Gastroesophageal sphincter (tissue), 4 donors: ENCODE results near the gene IQSEC1. TPM values are rescaled to one million over a fixed set of nuclear protein-coding genes. Genes with fewer than 3 reads are reported as not detected.

ENCODE experiments used
- ATAC-seq: fragments of 150-250 bp; one replicate; pipeline ENCODE4 v1.9.1; 2016; ENCODE audit warnings: mild to moderate bottlenecking, moderate library complexity
- H3K27ac ChIP-seq, 4 donors: fragments of 200-600 bp; sonication (generic) in 3 of 4; 1 replicate in 3 of 4; 2 replicates in 1 of 4; pipeline ENCODE4 v1.5.1; 2016 to 2019
- H3K27me3 ChIP-seq: fragments of 200-600 bp; sonication (generic); one replicate; pipeline ENCODE4 v1.5.1; 2019
- H3K36me3 ChIP-seq, 2 donors: fragments of 200-600 bp; sonication (generic); one replicate each; pipeline ENCODE4 v1.5.1; 2019; ENCODE audit warnings: control low read depth in 1 of 2
- H3K4me1 ChIP-seq, 3 donors: fragments of 200-600 bp; sonication (generic); 1 replicate in 2 of 3; 2 replicates in 1 of 3; pipeline ENCODE4 v1.5.1; 2016 to 2019; ENCODE audit warnings: control low read depth in 2 of 3
- H3K4me3 ChIP-seq, 2 donors: fragments of 200-600 bp; sonication (generic); one replicate each; pipeline ENCODE4 v1.5.1; 2019; ENCODE audit warnings: mild to moderate bottlenecking in 1 of 2, moderate library complexity in 1 of 2
- H3K9me3 ChIP-seq, 3 donors: fragments of 200-600 bp; sonication (generic); one replicate each; pipeline ENCODE4 v1.5.1; 2017 to 2019; ENCODE audit warnings: control low read depth in 2 of 3
- CTCF ChIP-seq, 4 experiments: fragments of 200-600 bp in 2 of 4; fragments of 450-650 bp in 2 of 4; sonication (generic) in 1 of 4; IDR thresholded peaks; one replicate each; pipeline ENCODE4 v1.5.1; 2017 to 2019; ENCODE audit warnings: antibody characterized with exemption in 4 of 4, mild to moderate bottlenecking in 2 of 4, moderate library complexity in 2 of 4
- EP300 ChIP-seq: sonication (generic); formaldehyde crosslinking; IDR thresholded peaks from one replicate; pipeline ENCODE4 v1.6.1; 2017; ENCODE audit warnings: antibody characterized with exemption, mild to moderate bottlenecking
- POLR2A ChIP-seq, 2 donors: fragments of 450-650 bp; IDR thresholded peaks; one replicate each; pipeline ENCODE4 v1.6.1; 2017; ENCODE audit warnings: antibody characterized with exemption in 2 of 2, mild to moderate bottlenecking in 2 of 2, moderate library complexity in 1 of 2
- POLR2AphosphoS5 ChIP-seq: sonication (generic); formaldehyde crosslinking; IDR thresholded peaks from one replicate; pipeline ENCODE4 v1.6.1; 2017; ENCODE audit warnings: antibody characterized with exemption
- WGBS, 2 donors: methylation state at CpG; one replicate each; pipeline ENCODE4 v1.1.5; 2018; ENCODE audit warnings: low coverage in 1 of 2; 5-methylcytosine and 5-hydroxymethylcytosine counted together
- total RNA-seq, 4 donors: library from RNA; depleted of rRNA; stranded (reverse); fragments of >200 nt; gene quantifications; one replicate each; pipeline ENCODE4 v1.1.0, GENCODE V29; 2016

IQSEC1 gene
- total RNA-seq, 4 donors from 2014 or later = 49.5 to 104 (median 61.7) TPM

GRCh38 chr3:13074006-13074375, 762 bp upstream of the IQSEC1 start:
- 41 to 62% methylated on average over 7 to 9 of the region's 13 CpGs for WGBS, 2 donors
- H3K4me1 ChIP-seq = peaks cover 0 to 42% (median 18%) of the 10 kb centered on the region in 3 donors
- no peaks in the 10 kb centered on the region for H3K36me3 ChIP-seq
- TF ChIP-seq EP300 = no peak
- no peak for TF ChIP-seq POLR2A (IDR thresholded peaks at IDR 0.05)
- TF ChIP-seq POLR2AphosphoS5 = no peak
- TF ChIP-seq CTCF (IDR thresholded peaks at IDR 0.05) = no peak
- no peak overlapping the region for H3K27ac ChIP-seq
- no peaks in the 10 kb centered on the region for H3K9me3 ChIP-seq
- ATAC-seq = no peak
- H3K27me3 ChIP-seq = peaks cover 57% of the 10 kb centered on the region
- H3K4me3 ChIP-seq = no peak overlapping the region

GRCh38 chr3:13072600-13073325, 466 bp downstream of the IQSEC1 start:
- Histone ChIP-seq H3K27ac (no peak overlapping the region), H3K36me3 (no peaks in the 10 kb centered on the region), H3K4me1 (peaks cover 0 to 29% (median 12%) of the 10 kb centered on the region in 3 donors), H3K4me3 (peak overlapping the region in 1 of 2 donors; percentile 34), H3K9me3 (no peaks in the 10 kb centered on the region), H3K27me3 (peaks cover 57% of the 10 kb centered on the region)
- ATAC-seq = no peak
- TF ChIP-seq POLR2A (IDR thresholded peaks at IDR 0.05) (no peak), CTCF (IDR thresholded peaks at IDR 0.05) (no peak), POLR2AphosphoS5 (no peak), EP300 (no peak)
- 0% methylated on average over 1 of the region's 38 CpGs; no CpG with 5 or more reads in 1 of the 2 donors for WGBS, 2 donors

- Histone ChIP-seq H3K27ac (no peak overlapping the region), H3K27me3 (peaks cover 57% of the 10 kb centered on the region), H3K36me3 (no peaks in the 10 kb centered on the region), H3K9me3 (no peaks in the 10 kb centered on the region), H3K4me1 (peaks cover 0 to 24% (median 10%) of the 10 kb centered on the region in 3 donors), H3K4me3 (no peak overlapping the region)
- peak; percentile 32 for ATAC-seq
- no peak for TF ChIP-seq EP300
- no peak for TF ChIP-seq POLR2AphosphoS5
- 20% methylated on average over 1 of the region's 14 CpGs; no CpG with 5 or more reads in 1 of the 2 donors for WGBS, 2 donors
Measured at GRCh38 chr3:13072239-13072599, 1.0 kb downstream of the IQSEC1 start.

- H3K27me3 ChIP-seq = peaks cover 52% of the 10 kb centered on the region
- no peaks in the 10 kb centered on the region for H3K36me3 ChIP-seq
- H3K9me3 ChIP-seq = no peaks in the 10 kb centered on the region
- peaks cover 0 to 22% (median 10%) of the 10 kb centered on the region in 3 donors for H3K4me1 ChIP-seq
- ATAC-seq = no peak
- 100% methylated on average over 1 to 2 of the region's 13 CpGs for WGBS, 2 donors
- H3K27ac ChIP-seq = no peak overlapping the region
- H3K4me3 ChIP-seq = no peak overlapping the region
- no peak for TF ChIP-seq POLR2AphosphoS5
- no peak for TF ChIP-seq EP300
- TF ChIP-seq POLR2A (IDR thresholded peaks at IDR 0.05) = no peak
- TF ChIP-seq CTCF (IDR thresholded peaks at IDR 0.05) = no peak
Measured at GRCh38 chr3:13071695-13072094, 1.5 kb downstream of the IQSEC1 start.

- WGBS, 2 donors = 85 to 97% methylated on average over 4 to 5 of the region's 11 CpGs
- ATAC-seq = no peak
- H3K4me1 ChIP-seq = peaks cover 0 to 22% (median 10%) of the 10 kb centered on the region in 3 donors
- H3K4me3 ChIP-seq = no peak overlapping the region
- H3K27ac ChIP-seq = no peak overlapping the region
- no peak for TF ChIP-seq EP300
- H3K36me3 ChIP-seq = no peaks in the 10 kb centered on the region
- H3K9me3 ChIP-seq = no peaks in the 10 kb centered on the region
- H3K27me3 ChIP-seq = peaks cover 41% of the 10 kb centered on the region
Measured at GRCh38 chr3:13070391-13071070, 2.7 kb downstream of the IQSEC1 start.
